Midbrain (tissue), 1 donor: ENCODE data around the gene TJP3.

Experiments used
- DNase-seq: peaks from one replicate; lab custom pipeline; 2025; lab: John Stamatoyannopoulos, UW

The TJP3 gene

DNA sequence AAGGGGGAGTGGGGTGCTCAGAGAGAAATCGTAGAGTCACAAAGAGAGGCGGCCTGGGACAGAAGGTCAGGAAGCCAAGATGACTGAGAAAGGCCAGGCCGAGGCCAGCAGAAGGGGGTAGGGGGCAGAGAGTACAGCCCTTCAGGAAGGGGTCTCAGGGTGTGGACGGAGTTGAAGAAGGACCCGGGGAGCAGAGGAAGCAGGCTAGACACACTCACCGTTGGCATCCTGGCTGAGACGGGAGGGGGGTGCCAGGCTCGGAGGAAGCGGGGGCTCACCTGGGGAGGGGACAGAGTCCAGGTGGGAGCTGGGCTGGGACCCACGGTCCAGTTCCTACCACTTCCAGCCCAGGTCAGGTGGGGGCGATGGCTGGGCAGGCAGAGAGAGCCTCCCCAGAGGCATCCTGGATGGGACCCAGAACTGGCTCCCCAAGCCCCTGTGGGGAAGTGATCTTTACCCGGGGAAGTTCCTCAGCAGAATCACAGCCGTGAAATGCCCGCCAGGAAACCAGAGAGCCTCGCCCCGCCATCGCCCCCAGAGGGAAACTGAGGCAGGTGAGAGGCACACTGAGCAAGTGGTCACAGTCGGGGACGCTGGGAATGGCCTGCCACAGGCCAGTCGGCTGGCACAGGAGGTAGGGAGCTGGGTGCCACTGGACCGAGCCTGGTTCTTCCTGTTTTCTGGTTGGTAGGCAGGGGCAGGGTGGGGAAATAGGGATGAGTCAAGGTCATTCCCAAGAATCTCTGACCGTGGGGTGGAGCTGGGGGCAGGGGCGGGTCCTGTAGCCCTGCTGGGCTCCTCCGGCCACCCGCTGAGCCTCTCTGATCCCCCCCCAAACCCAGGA lies 76.6 kb downstream of the TJP3 start:
- no peak for DNase-seq

DNA sequence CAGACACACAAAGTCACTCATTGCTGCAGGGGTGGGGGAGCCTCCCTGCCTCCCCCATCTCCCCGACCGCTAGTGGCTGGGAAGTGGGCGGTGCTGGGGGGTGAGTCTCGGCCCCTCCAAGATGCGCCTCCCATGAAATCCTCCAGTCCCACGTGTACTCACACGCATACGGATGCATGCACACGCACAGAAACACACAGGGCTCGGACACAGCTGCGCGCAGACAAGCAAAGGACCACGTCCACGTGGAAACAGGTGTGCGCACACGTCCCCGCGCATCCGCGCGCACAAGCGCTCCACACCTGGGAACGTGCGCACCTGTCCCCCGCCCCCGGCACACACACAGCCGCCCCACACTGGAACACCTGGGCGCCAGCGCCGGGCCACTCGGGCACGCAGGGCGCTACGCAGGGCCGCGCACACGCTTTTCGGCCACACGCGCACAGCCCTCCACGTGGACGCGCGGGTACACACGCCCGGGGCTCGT lies 77.3 kb downstream of the TJP3 start:
- DNase-seq = no peak

DNA sequence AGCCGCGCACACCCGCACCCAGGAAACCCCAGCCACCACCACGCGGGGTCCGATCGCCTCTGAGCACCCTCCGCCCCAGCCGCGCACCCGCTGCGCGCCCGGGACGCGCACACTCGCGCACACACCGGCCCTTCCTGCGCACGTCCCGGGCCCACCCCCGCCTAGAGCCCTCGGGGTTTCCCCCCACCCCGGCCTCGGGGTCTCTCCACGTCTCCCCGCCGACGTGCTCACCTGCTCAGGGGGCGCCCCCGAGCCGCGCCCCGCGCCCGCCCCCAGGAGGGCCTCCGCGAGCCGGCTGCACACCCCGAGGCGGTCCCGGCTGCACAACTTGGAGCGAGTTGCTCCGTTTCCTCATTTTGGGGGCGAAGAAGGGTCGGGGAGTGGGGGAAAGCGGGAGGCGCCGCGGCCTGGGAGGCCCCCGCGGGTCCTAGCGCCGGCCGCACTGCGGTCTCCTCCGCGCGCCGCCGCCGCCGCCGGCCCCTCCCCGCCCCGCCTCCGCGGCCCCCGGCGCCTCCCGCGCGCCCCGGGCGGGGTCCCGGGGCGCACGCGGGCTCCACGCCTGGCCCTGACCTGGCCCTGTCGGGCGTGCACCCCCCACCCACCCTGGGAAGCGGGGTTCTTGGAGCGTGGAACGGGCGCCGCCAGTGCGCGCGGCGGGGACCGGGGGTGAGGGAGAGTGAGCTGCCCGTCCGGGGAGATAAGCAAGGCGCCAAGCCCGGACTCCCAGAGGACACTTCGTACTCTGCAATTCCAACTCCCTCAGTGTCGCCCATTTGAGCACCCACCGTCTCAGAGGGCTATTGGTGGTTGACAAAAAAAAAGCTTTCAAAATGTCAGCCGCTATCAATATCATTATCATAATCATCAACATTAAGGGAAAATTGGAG lies 78.0 kb downstream of the TJP3 start, which contains the start of gene MATK:
MATK (minus strand) TSS at position 444 of the 887 bp plus-strand sequence. CDS start 1,246 bp downstream, outside the sequence.
- no peak for DNase-seq

DNA sequence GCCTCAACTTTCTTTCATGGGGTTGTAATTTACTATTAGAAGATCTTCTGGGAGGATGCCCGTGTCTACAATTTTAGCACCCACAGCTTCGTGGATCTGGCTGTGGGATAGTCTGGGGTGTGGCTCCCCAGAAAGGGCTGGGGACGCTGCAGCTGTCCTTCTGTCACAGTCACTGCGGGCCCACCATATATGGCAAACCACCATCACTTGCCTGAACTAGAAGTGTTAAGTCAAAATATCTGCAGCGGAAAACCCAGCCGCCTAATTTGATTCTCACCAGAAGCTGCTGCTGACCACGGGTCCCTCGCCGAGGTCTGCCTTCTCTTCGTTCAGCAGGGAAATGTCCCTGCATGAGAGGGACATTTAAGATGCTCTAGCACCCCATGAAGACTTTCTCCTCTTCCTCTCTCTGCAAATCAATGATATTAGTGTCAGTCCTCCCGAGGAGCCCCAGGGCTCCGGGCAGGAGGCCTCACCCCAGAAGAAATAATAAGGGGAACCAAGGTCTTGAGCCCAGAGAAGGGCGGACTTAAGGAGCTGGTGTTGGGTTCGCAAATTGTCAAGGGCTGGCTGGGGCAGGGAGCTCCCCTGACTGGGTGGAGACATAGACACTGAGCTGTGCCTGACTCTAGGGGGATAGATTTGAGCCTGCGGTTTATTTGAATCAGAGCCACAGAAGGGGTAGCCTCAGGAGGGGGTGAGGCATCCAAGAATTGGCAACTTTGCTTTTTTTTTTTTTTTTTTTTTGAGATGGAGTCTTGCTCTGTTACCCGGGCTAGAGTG lies 81.0 kb downstream of the TJP3 start:
- DNase-seq = no peak

DNA sequence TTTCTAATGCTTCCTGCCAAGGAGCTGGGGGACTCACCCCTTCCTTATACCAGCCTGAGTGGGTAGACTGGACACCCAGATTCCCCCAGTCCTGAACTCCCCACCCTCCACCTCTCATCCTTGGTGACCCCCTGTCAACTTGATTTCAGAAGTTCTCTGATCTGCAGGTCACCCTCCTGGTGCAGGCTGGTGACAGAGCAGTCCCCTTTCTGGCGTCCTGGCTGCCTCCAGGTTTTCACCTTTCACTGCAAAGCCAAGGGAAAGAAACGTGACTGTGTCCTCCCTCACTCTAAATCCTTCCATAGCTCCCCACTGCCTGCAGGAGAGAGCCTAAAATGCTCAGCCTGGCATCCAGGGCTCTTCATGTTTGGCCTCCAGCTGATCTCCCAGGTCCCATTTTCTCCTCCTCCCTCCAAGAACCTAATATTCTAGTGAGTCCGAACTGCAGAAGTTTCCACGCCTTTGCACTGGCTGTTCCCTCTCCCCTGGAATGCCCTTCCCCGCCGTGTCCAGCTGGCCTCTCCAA lies 82.1 kb downstream of the TJP3 start:
- DNase-seq = no peak

DNA sequence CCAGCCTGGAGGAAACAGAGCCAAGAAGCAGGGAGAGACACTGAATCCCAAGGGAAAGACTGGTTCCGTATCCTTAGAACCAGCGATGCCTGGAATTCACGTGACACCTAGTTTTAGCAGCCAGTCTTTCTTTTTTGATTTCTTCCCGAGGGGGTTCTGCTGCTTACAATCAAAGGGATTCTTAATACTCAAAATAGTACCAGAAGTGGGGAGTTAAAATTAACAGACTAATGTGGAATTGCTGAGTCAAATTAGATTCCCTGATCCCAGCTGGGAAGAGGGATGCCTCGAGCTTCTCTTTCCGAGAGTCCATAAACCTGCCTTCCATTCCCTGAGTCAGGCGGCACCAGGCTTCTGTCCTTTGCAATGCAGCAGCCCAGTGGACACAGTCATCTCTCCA lies 82.8 kb downstream of the TJP3 start:
- DNase-seq = no peak

DNA sequence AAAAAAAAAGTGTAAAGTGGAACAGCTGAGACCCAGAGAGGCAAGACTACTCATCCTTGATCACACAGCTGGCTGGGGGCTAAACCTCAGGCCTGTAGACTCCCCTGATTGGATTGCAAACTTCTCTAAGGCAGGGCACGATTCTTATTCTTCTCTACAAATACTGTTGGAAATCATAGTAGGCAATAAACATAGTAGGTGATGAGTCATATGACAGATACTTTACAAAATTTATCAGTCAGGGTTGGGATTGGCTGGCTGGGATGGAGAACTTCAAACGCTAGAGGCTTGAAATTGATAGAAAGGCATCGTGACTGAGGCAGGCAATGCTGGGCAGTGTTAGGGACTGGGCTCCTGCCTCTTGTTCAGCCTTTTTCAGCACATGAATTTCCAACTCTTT lies 83.9 kb downstream of the TJP3 start:
- DNase-seq = no peak

DNA sequence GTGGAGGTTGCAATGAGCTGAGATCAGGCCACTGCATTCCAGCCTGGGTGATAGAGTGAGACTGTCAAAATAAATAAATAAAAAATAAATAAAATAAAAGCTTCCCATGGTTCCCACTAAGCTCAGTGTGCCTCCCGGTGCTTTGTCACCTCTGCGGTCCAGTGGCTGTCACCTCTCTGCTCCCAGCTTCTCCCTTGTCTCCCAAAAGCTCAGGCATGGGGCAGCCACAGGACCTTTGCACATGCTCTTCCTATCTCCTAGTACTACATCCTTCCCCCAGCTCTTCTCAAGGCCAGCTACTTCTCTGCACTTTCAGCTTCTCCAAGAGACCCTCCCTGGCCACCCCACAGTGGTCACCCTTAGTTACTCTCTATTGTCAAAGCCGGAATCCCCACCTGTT lies 85.6 kb downstream of the TJP3 start:
- no peak for DNase-seq

DNA sequence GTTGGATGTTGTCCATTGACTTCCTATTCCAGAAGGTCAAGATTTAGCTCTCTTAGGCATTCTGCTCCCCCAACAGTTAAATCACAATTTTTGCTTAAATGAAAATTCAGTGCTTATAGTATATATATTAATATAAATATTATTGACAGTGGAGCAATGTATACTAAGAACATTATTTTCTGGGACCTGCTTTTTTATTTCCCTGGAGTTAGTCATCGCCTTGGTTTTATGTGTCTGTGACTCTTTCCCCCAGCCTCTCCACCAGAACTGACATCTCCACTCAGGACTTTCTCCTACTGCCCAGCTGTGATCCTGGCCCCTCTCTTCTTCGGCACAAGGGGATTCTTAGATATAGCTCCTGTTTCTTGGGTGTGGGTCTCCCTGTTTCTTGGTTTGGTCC lies 88.2 kb downstream of the TJP3 start:
- no peak for DNase-seq

DNA sequence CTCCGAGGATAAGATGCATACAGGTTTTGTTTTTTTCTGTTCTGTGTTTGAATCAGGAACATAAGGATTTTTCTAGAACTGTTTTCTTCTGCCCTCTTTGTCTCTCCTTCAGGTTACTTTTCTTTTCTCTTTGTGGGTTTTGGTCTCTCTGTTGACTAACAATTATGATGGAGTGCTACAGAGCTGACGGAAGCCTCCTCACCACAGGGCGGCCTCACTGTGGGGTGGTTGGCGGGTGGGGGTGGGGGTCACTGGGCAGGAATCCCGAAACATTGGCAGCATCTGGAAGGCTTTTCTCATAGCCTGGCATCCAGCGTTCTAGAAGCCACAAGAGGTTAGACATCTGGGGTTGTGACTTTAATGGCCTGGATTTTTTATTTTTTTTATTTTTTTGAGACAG lies 90.0 kb downstream of the TJP3 start:
- no peak for DNase-seq
